ENCODE data around the gene RBM43. TPM values are rescaled to one million over a fixed set of nuclear protein-coding genes. Genes with fewer than 3 reads are reported as not detected.
A peak's percentile ranks its signal among the peaks of the same experiment; 100 is the strongest.
"Not testable (repeated sequence)": the region's sequence is repeated elsewhere in the genome, so short reads cannot be mapped to it uniquely, and the experiment has no call there.

The RBM43 gene
- total RNA-seq, 4 donors from 2014 or later, result 0.51 to 1.9 (median 0.92) TPM

GRCh38 chr2:151238527-151239487 is 22.9 kb downstream of the RBM43 start:
- ATAC-seq (peak; percentile 73 to 89), DNase-seq (peak; percentile 14 to 43)
- H3K4me1 ChIP-seq, result no peaks in the 10 kb centered on the region
- H3K27me3 ChIP-seq, result no peaks in the 10 kb centered on the region
- H3K9me3 ChIP-seq, result no peaks in the 10 kb centered on the region
- no peaks in the 10 kb centered on the region for H3K36me3 ChIP-seq
- intact Hi-C loops (cut with DNase I; ENCODE audit: low total_unique reads), result loop anchor here (2.0 to 10.0 kb wide), 2 partner anchors 754 to 1642 kb away; partner anchors contain the start of gene RND3
- no peak for TF ChIP-seq POLR2A (IDR thresholded peaks at IDR 0.05)
- TF ChIP-seq, protein P1, sequence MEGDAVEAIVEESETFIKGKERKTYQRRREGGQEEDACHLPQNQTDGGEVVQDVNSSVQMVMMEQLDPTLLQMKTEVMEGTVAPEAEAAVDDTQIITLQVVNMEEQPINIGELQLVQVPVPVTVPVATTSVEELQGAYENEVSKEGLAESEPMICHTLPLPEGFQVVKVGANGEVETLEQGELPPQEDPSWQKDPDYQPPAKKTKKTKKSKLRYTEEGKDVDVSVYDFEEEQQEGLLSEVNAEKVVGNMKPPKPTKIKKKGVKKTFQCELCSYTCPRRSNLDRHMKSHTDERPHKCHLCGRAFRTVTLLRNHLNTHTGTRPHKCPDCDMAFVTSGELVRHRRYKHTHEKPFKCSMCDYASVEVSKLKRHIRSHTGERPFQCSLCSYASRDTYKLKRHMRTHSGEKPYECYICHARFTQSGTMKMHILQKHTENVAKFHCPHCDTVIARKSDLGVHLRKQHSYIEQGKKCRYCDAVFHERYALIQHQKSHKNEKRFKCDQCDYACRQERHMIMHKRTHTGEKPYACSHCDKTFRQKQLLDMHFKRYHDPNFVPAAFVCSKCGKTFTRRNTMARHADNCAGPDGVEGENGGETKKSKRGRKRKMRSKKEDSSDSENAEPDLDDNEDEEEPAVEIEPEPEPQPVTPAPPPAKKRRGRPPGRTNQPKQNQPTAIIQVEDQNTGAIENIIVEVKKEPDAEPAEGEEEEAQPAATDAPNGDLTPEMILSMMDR (IDR thresholded peaks at IDR 0.05 in 4 of 5, conservative IDR thresholded peaks at IDR 0.05 in 1 of 5), result peak; percentile 56 to 88 (median 79)
- H3K4me3 ChIP-seq, result no peak overlapping the region
- in situ Hi-C loops (cut with MboI; ENCODE audit: low sequenced_read_pairs in 4 of 4), result loop anchor here in 3 of 4 donors (5.0 to 10.0 kb wide), 3 partner anchors 1642 to 1647 kb away; no protein-coding TSS in a partner anchor
- no peak overlapping the region for H3K27ac ChIP-seq

GRCh38 chr2:151237422-151238025 is 24.1 kb downstream of the RBM43 start:
- no peak for DNase-seq
- ATAC-seq, result no peak
- Histone ChIP-seq H3K27ac (no peak overlapping the region), H3K4me1 (no peaks in the 10 kb centered on the region), H3K27me3 (no peaks in the 10 kb centered on the region), H3K9me3 (no peaks in the 10 kb centered on the region), H3K4me3 (no peak overlapping the region), H3K36me3 (no peaks in the 10 kb centered on the region)
- TF ChIP-seq, protein P1 (IDR thresholded peaks at IDR 0.05 in 4 of 5, conservative IDR thresholded peaks at IDR 0.05 in 1 of 5), result no peak
- TF ChIP-seq POLR2A (IDR thresholded peaks at IDR 0.05), result no peak
- in situ Hi-C loops (cut with MboI; ENCODE audit: low sequenced_read_pairs in 4 of 4), result loop anchor here in 3 of 4 donors (5.0 to 10.0 kb wide), 3 partner anchors 1640 to 1645 kb away; no protein-coding TSS in a partner anchor
- intact Hi-C loops (cut with DNase I; ENCODE audit: low total_unique reads), result loop anchor here (2.0 to 10.0 kb wide), 2 partner anchors 753 to 1641 kb away; partner anchors contain the start of gene RND3

- not testable (repeated sequence) for H3K4me3 ChIP-seq, H3K9me3 ChIP-seq, DNase-seq, H3K27me3 ChIP-seq, ATAC-seq, H3K36me3 ChIP-seq, H3K4me1 ChIP-seq, H3K27ac ChIP-seq
- intact Hi-C loops (cut with DNase I; ENCODE audit: low total_unique reads), result loop anchor here (10.0 kb wide), 1 partner anchor 749 kb away; the partner anchor contains the start of gene RND3
- in situ Hi-C loops (cut with MboI; ENCODE audit: low sequenced_read_pairs in 4 of 4), result loop anchor here in 1 of 4 donors (10.0 kb wide), 1 partner anchor 1639 kb away; no protein-coding TSS in a partner anchor
Observed at GRCh38 chr2:151233760-151234159, 27.9 kb downstream of the RBM43 start.

DNA sequence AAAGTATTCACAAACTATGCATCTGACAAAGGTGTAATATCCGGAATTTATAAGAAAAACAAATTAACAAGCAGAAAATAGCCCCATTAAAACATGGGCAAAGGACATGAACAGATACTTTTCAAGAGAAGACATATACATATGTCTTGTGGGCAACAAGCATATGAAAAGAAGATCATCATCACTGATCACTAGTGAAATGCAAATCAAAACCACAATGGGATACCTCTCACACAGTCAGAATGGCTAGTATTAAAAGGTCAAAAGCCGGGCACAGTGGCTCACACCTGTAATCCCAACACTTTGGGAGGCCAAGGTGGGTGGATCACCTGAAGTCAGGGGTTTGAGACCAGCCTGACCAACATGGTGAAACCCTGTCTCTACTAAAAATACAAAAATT is 28.4 kb downstream of the RBM43 start:
- not testable (repeated sequence) for ATAC-seq, H3K4me1 ChIP-seq, H3K27ac ChIP-seq, H3K36me3 ChIP-seq, DNase-seq, H3K27me3 ChIP-seq, H3K9me3 ChIP-seq, H3K4me3 ChIP-seq
- in situ Hi-C loops (cut with MboI; ENCODE audit: low sequenced_read_pairs in 4 of 4) (loop anchor here in 1 of 4 donors (10.0 kb wide), 1 partner anchor 1638 kb away; no protein-coding TSS in a partner anchor), intact Hi-C loops (cut with DNase I; ENCODE audit: low total_unique reads) (loop anchor here (10.0 kb wide), 1 partner anchor 748 kb away; the partner anchor contains the start of gene RND3)

DNA sequence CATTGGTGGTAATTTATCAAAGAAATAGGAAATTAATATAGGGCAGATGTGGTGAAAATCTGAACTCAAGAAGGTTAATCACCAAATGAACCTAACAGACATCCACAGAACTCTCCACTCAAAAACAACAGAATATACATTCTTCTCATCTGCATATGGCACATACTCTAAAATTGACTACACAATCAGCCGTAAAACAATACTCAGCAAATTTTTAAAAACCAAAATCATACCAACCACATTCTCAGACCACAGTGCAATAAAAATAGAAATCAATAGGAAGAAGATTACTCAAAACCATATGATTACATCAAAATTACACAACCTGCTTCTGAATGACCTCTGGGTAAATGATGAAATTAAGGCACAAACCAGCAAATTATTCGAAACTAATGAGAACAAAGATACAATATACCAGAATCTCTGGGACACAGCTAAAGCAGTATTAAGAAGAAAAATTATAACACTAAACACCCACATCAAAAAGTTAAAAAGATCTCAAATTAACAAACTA is 31.0 kb downstream of the RBM43 start:
- ATAC-seq (no peak), DNase-seq (no peak)
- Histone ChIP-seq H3K27me3 (no peaks in the 10 kb centered on the region), H3K36me3 (no peaks in the 10 kb centered on the region), H3K4me1 (no peaks in the 10 kb centered on the region), H3K4me3 (no peak overlapping the region), H3K27ac (no peak overlapping the region), H3K9me3 (no peaks in the 10 kb centered on the region)
- TF ChIP-seq, protein P1 (IDR thresholded peaks at IDR 0.05 in 4 of 5, conservative IDR thresholded peaks at IDR 0.05 in 1 of 5), result no peak
- no peak for TF ChIP-seq POLR2A (IDR thresholded peaks at IDR 0.05)
- intact Hi-C loops (cut with DNase I; ENCODE audit: low total_unique reads) (loop anchor here (10.0 kb wide), 1 partner anchor 746 kb away; the partner anchor contains the start of gene RND3), in situ Hi-C loops (cut with MboI; ENCODE audit: low sequenced_read_pairs in 4 of 4) (loop anchor here in 1 of 4 donors (10.0 kb wide), 1 partner anchor 1636 kb away; no protein-coding TSS in a partner anchor)
